ENCODE data around the gene KCNQ1.

- TF ChIP-seq EZH2 (IDR thresholded peaks at IDR 0.05; ENCODE audit: low read depth), result no peak
- TF ChIP-seq, protein P1, sequence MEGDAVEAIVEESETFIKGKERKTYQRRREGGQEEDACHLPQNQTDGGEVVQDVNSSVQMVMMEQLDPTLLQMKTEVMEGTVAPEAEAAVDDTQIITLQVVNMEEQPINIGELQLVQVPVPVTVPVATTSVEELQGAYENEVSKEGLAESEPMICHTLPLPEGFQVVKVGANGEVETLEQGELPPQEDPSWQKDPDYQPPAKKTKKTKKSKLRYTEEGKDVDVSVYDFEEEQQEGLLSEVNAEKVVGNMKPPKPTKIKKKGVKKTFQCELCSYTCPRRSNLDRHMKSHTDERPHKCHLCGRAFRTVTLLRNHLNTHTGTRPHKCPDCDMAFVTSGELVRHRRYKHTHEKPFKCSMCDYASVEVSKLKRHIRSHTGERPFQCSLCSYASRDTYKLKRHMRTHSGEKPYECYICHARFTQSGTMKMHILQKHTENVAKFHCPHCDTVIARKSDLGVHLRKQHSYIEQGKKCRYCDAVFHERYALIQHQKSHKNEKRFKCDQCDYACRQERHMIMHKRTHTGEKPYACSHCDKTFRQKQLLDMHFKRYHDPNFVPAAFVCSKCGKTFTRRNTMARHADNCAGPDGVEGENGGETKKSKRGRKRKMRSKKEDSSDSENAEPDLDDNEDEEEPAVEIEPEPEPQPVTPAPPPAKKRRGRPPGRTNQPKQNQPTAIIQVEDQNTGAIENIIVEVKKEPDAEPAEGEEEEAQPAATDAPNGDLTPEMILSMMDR (conservative IDR thresholded peaks at IDR 0.05), result no peak
These were observed 91.0 kb downstream of the KCNQ1 start for GRCh38 chr11:2535673-2536439.
